ENCODE measurements around the gene RBM22. TPM values are rescaled to one million over a fixed set of nuclear protein-coding genes. Genes with fewer than 3 reads are reported as not detected.

RBM22 gene
- total and polyA plus RNA-seq, 5 experiments from 2014 or later = 51.4 to 103 (median 57.0) TPM

- H3K4me3 Mint-ChIP-seq = no peak overlapping the region
- no peaks in the 10 kb centered on the region for H3K9me3 Mint-ChIP-seq
- H3K36me3 Mint-ChIP-seq = no peaks in the 10 kb centered on the region
- H3K27me3 Mint-ChIP-seq = peaks cover 0 to 4% (median 0%) of the 10 kb centered on the region in 5 donors
- no peaks in the 10 kb centered on the region for H3K4me1 Mint-ChIP-seq
- no peak overlapping the region for H3K27ac Mint-ChIP-seq
- ATAC-seq (no peak), DNase-seq (no peak)
- POLR2A ChIA-PET = no interaction called here
Observed at GRCh38 chr5:150648294-150649107, 52.4 kb downstream of the RBM22 start.

DNA sequence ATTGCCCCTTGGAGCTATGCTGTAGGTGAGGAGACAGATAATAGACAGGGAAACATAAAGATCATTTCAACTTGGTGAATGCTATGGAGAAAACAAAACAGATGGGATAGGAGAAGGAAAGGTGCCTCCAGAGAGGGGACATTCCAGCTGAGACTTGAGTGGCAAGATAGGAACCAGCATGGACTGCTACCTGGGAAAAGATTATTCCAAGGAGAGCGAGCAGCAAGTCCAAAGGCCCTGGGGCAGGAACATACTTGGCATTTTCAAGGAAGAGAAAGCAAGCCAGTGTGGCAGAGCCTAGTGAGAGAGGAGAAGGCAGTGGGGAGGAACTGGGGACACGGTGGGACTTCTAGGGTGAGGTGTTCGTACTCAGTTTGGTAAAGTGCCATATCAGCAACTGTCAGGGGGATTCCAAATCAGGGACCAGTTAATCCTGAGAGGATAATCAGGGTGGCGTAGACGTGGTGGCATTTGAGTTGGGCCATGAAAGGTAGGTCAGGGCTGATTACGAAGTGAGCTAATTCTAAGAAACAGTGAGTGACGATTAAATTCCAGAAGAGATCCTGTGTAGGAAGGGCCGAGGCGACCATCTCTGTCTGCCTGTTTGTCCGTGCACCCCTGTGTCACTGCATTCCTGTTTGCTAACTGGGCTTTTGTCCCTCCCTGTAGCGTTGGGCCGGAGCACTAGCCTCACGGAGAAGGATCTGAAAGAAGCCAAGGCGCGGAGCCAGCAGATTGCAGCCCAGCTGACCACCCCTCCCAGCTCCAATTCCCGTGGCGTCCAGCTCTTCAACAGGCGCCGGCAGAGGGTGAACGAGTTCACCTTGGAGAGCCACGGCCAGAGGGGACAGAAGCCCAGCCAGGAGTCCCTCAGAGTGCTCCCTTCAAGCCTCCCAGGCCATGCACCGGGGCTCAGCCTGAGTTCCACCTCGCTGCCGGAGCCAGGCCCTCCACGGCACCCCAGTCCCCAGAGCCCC is 53.3 kb downstream of the RBM22 start:
- POLR2A ChIA-PET = no interaction called here
- Mint-ChIP-seq H3K4me3 (no peak overlapping the region), H3K27ac (peak overlapping the region in 1 of 10 donors; percentile 6), H3K36me3 (no peaks in the 10 kb centered on the region), H3K9me3 (no peaks in the 10 kb centered on the region), H3K27me3 (peaks cover 0 to 4% (median 0%) of the 10 kb centered on the region in 5 donors), H3K4me1 (no peaks in the 10 kb centered on the region)
- no peak for DNase-seq
- ATAC-seq = no peak

- H3K4me1 Mint-ChIP-seq = no peaks in the 10 kb centered on the region
- H3K27me3 Mint-ChIP-seq = peaks cover 0 to 5% (median 0%) of the 10 kb centered on the region in 5 donors
- no peak overlapping the region for H3K4me3 Mint-ChIP-seq
- H3K9me3 Mint-ChIP-seq = no peaks in the 10 kb centered on the region
- no peak for DNase-seq
- no peaks in the 10 kb centered on the region for H3K36me3 Mint-ChIP-seq
- no peak overlapping the region for H3K27ac Mint-ChIP-seq
- no peak for ATAC-seq
- POLR2A ChIA-PET = no interaction called here
Observed at GRCh38 chr5:150645070-150645700, 55.7 kb downstream of the RBM22 start.

DNA sequence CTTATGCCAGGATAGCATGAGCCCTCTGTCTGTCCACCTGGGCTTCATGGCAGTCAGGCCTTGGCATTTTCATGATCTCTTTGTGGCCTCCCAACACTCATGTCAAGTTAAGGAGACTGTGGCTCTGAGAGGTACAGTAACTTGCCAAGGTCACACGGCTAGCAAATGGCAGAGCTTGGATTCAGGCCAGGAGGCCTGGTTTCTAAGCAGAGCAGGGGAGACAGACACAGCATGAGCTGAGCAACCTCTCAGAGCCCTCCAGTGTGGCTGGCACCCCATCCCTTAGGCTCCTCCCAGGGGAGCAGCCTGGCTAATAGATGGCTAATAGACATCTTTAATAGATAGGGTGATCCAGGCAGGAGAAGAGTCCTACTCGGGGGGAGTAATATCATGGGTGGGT is 56.3 kb downstream of the RBM22 start:
- DNase-seq (peak in 1 of 10 donors; percentile 50), ATAC-seq (no peak)
- Mint-ChIP-seq H3K9me3 (no peaks in the 10 kb centered on the region), H3K4me1 (no peaks in the 10 kb centered on the region), H3K27ac (no peak overlapping the region), H3K4me3 (no peak overlapping the region), H3K27me3 (peaks cover 0 to 8% (median 0%) of the 10 kb centered on the region in 5 donors), H3K36me3 (no peaks in the 10 kb centered on the region)
- POLR2A ChIA-PET = no interaction called here

- no peaks in the 10 kb centered on the region for H3K4me1 Mint-ChIP-seq
- ATAC-seq = no peak
Observed at GRCh38 chr5:150644058-150644457, 56.8 kb downstream of the RBM22 start.

DNA sequence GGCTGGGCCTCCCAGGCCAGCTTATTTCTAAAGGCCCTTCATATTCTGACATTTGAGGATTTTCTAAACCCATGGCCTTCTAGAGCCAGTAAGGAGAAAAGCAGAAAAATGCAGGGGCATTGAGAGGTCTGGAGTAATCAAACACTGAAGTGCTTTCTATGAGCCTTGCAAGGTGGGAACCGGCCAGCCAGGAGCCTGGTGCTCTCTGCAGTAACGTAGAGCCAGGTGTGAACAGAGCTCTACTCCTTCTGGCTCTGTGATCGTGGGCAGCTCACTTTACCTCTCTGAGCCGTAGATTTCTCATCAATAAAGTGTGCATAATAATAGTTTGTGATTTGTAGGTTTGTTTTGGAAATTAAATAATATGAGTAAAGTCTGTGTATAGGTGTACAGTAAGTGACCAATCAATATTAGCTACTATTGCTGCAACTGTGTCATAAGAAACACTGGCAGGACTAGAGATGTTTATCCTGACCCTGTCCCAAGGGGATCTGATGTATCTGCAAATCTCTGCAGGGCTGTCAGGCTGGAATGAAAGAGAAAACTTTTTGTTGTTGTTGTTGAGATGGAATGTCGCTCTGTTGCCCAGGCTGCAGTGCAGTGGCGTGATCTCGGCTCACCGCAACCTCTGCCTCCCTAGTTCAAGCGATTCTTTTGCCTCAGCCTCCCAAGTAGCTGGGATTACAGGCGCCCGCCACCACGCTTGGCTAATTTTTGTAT is 57.7 kb downstream of the RBM22 start:
- no peak for DNase-seq
- POLR2A ChIA-PET = no interaction called here
- Mint-ChIP-seq H3K9me3 (no peaks in the 10 kb centered on the region), H3K36me3 (no peaks in the 10 kb centered on the region), H3K4me3 (no peak overlapping the region), H3K4me1 (no peaks in the 10 kb centered on the region), H3K27me3 (peaks cover 2 to 8% (median 4%) of the 10 kb centered on the region in 5 donors), H3K27ac (no peak overlapping the region)
- ATAC-seq = no peak

More at GRCh38 chr5:150644058-150644457, 56.8 kb downstream of the RBM22 start:
- Mint-ChIP-seq H3K4me3 (no peak overlapping the region), H3K36me3 (no peaks in the 10 kb centered on the region), H3K27ac (peak overlapping the region in 1 of 10 donors; percentile 7), H3K9me3 (no peaks in the 10 kb centered on the region), H3K27me3 (peaks cover 0 to 8% (median 2%) of the 10 kb centered on the region in 5 donors)
- POLR2A ChIA-PET = no interaction called here
- no peak for DNase-seq

GRCh38 chr5:150642567-150642927 is 58.3 kb downstream of the RBM22 start:
- POLR2A ChIA-PET = no interaction called here
- Mint-ChIP-seq H3K36me3 (no peaks in the 10 kb centered on the region), H3K4me3 (no peak overlapping the region), H3K4me1 (no peaks in the 10 kb centered on the region), H3K27ac (no peak overlapping the region), H3K9me3 (no peaks in the 10 kb centered on the region), H3K27me3 (peaks cover 2 to 10% (median 4%) of the 10 kb centered on the region in 5 donors)
- DNase-seq = peak in 1 of 10 donors; percentile 14
- no peak for ATAC-seq

DNA sequence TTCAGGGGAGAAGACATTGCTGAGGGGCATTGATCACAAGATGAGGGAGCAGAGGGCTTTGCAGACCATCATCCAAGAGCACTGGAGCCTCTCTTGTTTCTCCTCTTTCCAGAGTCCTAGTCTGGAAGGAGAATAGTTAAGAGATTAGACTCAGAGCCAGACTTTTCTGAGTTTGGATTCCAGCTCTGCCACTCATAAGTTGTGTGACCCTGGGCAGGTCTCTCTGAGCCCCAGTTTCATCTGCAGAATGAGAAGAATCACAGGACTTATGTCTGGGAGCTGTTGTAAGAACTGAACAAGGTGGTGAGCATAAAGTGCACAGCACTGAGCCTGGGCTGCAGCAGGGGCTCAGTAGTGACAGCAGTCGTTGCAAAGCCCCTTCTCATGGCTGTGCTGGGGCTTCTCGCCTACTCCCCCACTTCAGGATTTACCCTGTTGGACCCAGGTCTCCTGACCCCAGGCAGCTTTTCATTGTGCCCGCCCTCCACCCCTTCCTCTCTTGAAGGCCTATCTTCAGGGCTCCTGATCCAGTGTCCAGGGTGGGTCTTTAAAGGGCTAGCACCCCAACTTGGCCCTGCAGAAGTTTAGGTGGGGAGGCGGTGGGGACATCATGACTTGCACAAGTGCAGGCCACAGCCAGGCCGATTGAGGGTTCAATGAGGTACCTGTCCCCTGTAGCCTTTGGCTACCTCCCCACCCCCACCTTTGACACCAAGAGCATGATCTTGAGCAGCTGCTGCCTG is 58.9 kb downstream of the RBM22 start:
- H3K4me3 Mint-ChIP-seq = no peak overlapping the region
- no peaks in the 10 kb centered on the region for H3K36me3 Mint-ChIP-seq
- DNase-seq (no peak), ATAC-seq (no peak)
- H3K27ac Mint-ChIP-seq = no peak overlapping the region
- no peaks in the 10 kb centered on the region for H3K9me3 Mint-ChIP-seq
- H3K4me1 Mint-ChIP-seq = no peaks in the 10 kb centered on the region
- POLR2A ChIA-PET = no interaction called here
- peaks cover 3 to 15% (median 6%) of the 10 kb centered on the region in 5 donors for H3K27me3 Mint-ChIP-seq

DNA sequence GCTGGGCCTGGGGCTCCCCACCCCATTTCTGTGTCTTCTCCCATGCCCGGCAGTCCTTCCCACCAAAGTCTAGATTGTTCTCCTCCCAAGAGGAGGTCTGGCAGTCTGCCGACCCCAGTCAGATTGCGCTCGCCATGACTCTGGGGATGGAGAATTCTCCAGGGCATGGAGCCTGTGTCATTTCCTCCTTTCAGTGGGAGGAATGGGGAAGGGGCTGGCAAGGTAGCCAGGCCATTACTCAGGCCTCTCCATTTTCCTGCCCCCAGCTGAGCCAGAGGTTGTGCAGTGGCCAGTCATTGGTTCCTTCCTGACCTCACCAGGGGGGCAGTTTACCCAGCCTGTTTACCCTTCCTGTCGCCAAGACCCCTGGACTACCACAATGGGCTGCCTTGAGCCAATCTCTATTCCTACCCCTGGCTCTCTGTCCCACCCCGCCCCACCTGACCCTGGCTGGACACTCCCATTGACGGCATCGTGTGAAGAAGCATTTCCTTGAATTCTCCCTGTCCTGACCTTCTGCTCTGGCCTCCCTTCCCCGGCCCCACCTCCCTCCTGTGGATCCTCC is 59.8 kb downstream of the RBM22 start:
- Mint-ChIP-seq H3K9me3 (no peaks in the 10 kb centered on the region), H3K27ac (no peak overlapping the region), H3K4me1 (no peaks in the 10 kb centered on the region), H3K36me3 (no peaks in the 10 kb centered on the region), H3K4me3 (no peak overlapping the region), H3K27me3 (peaks cover 4 to 24% (median 13%) of the 10 kb centered on the region in 5 donors)
- no peak for ATAC-seq
- peak in 1 of 10 donors; percentile 42 for DNase-seq
- POLR2A ChIA-PET = no interaction called here
